GM18526 (cell line): ENCODE results near the gene GAS7.

Source experiments
- POLR2A ChIP-seq: IDR thresholded peaks from 3 replicates; pipeline ENCODE4 v1.6.1; 2011; ENCODE audit not compliant: insufficient read length; ENCODE audit errors: extremely low read depth

GAS7 gene

DNA sequence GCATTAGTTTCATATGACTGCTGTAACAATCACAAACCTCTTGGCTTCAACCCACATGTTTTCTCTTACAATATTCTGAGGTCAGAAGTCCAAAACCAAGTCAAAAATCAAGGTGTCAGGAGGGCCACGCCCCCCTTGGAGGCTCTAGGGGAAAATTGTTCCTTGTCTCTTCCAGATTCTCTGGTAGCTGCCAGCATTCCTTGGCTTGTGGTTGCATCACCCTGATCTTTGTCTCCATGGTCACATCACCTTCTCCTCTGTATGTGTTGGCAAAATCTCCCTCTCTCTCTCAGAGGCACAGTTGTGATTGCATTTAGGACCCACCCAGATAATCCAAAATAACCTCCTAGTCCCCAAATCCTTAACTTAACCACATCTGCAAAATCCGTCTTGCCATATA lies 105.8 kb downstream of the GAS7 start:
- no peak for TF ChIP-seq POLR2A

DNA sequence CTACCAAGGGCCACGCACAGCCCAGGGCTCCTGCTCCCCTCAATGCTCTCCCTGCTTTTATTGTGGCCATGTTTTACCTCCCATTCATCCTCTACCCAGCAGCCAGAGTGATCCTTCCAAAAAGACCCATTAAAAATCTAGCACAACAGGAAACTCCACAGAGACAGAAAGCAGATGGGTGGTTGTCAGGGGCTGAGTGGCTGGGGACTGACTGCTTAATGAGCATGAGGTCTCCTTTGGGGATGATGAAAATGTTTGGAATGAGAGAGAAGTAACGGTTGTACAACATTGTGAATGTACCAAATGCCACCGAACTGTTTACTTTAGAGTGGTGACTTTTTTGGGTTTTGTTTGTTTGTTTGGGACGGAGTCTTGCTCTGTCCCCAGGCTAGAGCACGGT lies 107.4 kb downstream of the GAS7 start:
- TF ChIP-seq POLR2A: no peak

DNA sequence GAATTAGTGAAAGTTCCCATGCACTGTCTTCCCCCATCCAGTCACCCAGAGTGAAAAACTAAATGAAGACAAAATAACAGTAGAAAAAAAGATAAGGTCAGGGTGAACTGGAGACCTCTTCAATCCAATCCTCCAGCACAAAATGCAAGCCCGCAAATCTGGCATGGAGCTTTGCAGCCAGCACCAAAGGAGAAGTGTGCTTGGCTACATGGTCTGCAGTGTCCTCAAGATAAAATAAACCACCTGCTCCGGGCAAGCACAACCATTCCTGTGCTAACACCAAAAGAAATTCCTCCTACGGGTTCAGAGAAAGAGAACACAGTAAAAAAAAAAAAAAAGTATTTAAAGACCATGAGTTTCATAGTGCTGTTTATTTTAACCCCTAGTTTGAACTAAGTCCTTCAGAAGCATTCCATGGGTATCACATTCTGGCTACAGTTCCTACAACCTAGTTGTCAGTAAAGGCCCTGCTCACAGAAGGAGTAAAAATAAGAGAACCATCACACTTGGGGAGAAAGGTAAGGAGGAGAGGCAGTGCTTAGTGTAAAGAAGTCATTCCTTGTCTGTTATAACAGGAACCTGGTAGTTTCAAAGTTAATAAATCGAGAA lies 109.1 kb downstream of the GAS7 start:
- no peak for TF ChIP-seq POLR2A

DNA sequence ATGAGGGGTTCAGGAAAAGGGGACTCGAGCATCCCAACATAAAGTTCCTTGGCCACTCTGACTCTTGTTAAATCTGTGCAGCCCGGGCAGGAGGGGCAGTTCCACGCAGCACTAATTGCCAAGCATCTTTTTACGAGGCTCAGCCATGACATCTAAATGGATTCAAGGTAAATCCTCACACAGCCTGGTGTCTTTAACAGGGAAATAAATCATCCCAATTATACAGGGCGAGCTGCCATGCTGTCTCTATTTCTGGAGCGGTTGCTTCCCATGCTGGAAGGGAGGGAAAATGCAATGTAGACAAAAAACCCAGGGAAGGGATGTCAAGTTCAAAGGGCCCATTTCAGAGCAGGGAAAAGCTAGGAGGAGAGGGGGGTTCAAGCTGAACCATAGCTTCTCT lies 110.0 kb downstream of the GAS7 start:
- no peak for TF ChIP-seq POLR2A

DNA sequence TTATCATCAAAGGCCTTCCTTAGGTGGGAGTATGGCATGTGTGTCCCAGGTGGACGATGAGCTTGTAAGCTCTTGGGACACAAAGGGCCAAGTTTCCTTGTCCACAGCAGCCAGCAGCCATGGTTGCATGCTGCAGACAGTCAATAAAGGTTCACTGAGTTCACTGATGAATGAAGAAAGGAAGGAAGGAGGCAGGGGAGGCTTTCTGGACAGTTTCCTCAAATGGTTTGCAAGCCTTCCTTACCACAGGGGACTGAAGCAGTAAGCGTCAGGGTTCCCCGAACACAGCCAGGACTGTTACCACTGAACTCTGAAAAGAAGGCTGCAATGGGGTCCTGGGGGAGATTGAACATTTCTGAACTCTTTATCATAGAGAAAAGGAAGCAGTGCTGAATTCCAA lies 111.1 kb downstream of the GAS7 start:
- TF ChIP-seq POLR2A: no peak

DNA sequence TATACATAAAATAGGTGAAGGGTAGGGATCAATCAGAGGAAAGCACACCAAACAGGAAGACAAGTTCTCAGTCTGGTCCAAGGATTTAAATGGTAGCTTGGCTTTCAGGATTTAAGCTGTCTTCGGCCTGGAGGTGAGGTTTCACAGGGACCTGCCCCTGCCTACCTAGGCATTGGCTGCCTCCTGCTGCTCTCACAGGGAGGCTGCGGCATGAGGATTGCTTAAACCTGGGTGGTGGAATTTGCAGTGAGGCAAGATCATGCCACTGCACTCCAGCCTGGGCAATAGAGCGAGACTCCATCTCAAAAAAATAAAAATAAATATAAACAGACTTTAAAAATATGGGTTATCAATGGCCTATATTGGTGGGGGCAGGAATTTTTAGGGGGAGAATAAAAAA lies 114.5 kb downstream of the GAS7 start:
- no peak for TF ChIP-seq POLR2A

DNA sequence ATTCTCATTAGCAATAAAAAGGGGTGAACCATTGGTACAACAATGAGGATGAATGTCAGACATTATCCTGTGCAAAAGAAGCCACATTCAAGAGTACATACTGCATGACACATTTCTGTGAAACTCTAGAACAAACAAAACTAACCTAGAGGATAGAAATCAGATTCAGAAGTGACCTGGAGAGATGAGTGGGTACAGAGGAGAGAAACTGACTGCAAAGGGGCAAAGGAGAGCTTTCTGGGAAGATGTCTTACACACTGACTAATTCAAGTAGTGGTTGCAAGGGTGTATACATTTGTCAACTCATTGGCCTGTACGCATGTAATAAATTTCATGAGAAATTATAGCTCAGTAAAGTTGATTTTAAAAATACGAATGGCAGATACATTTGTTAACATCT lies 115.6 kb downstream of the GAS7 start:
- TF ChIP-seq POLR2A: no peak

DNA sequence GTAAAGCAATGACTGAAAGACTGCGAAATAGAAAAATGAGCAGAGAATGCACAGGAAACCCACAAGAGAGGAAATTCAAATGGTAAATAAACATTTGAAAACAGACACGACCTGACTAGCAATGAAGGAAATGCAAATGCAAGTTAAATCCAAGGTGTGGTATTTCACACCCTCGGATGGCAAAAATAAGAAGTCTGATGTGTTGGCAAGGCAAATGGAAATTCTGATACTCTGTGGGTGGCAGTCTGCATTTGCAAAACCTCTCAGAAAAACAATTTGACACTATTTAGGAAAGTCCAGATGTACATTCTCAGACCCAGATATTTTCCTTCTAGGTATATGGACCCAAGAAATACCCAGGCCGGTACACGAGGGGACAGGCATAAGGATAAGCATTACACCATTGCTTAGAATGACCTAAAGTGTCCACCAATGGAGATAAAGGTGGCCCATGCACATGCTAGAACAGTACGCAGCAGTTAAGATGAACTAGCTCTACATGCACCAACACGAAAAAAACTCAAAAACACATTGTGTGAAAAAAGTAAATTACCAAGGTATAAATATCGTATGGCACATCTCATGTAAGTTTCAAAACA lies 116.7 kb downstream of the GAS7 start:
- TF ChIP-seq POLR2A: no peak

DNA sequence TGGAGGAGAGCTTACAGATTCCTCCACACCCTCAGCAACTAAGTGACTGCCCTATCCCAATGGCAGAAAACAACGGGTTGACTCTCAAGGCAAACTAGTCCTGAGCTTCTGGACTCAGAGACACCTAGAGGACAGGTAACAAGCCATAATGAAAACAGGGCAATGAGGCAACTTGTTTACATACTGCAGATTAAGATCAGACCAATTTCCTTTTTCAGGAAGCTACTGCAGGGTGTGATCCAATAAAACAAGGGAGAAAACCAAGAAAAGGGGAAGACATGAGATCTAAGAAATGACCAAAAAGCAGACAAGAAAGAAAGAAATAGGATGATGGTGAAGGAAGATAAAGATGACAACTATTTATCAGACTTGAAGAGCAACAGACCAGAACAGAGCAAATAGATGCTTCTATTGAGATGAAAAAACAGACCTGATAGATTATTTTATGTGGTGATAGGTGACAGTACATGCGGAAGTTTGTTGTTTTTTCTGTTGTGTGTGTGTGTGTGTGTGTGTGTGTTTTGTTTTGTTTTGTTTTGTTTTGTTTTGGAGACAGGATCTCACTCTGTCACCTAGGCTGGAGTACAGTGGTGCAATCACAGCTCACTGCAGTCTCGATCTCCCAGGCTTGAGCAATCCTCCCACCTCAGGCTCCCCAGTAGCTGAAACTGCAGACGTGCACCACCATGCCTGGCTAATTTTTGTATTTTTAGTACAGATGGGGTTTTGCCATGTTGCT lies 120.7 kb downstream of the GAS7 start:
- no peak for TF ChIP-seq POLR2A

DNA sequence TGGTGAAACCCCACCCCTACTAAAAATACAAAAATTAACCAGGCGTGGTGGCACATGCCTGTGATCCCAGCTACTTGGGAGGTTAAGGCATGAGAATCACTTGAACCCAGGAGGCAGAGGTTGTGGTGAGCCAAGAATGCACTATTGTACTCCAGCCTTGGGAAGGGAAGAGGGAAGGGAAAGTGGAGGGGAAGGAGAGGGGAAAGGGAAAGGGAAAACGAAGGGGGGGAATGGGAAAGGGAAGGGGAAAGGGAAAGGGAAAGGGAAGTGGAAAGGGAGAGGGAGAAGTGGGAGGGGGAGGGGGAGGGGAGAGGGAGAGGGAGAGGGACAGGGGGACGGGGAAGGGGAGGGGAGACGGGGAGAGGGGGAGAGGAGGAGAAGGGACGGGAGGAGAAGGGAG lies 122.5 kb downstream of the GAS7 start:
- TF ChIP-seq POLR2A: no peak

DNA sequence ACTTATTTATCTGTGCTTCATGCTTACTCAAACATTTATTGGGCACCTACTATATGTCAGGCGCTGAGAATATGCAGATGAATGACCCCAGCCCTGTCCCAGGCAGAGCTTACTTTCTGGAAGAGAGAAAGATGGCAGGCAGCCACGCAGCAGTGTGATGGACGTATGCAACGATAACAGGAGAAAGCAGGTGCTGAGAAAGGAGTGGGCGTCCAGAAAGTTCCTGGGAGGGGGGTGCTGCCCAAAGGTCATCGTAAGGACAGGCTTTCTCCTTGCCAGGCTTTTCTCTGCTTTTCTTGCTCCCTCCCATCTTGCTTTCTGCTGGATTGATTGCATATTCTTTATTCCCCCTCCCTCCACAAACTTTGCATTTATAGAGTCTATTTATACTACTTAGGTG lies 124.5 kb downstream of the GAS7 start:
- TF ChIP-seq POLR2A: no peak

DNA sequence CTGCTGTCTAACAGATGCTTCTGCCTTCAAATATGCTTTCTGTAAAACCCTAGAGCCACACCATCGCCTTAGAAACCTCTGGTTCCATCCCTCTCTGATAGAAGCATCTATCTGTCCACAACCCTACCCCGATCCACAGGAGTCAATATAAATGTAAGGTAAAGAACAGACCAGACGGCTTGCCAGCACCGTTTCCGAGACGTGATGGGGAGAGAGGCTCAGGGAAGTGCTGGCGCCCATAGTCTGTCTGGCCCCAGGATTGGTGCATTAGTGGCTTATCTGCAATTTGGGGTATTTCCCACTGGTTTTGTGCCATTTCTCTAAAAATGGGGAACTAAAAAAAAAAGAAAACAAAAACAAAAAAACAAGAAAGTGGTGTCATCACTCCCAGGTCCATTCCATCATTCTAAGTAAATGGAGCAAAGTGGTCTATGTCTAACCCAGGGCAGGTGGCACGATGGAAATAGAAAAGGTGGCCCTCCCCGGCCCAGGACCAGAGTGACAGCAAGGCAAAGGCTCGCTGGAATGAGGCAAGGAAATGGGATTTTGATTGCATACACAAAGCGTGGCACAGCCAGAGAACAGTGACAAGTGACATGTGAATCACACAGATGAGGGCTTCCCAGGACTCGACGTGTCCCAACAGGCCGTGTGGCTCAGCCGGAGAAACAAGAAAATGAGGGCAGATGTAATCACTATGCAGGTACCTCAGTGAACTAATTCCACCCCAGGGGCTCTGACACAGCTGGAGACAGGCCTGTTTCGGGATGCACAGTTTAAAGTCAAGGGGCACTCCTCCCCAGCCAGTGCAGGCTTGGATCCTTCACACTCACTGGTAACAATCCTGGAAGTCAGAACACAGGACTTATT lies 125.6 kb downstream of the GAS7 start:
- no peak for TF ChIP-seq POLR2A

DNA sequence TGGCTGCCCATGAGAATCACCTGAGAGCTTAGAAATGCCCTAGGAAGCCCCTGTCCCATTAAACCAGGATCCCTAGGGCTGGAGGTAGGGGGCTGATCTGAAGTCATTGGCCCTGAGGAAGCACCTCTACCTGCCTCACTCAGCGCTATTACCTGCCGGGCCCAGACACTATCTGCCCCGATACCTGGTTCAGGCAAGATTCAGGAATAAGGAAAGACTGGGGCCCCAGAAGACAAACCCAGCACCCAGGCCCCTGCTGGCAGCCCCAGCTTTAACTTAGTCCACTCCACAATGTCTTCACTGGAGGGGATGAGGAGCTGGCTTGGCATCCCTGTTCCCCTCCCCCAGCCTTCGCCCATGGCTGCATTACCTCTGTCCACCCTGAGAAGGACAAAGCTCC lies 126.3 kb downstream of the GAS7 start:
- TF ChIP-seq POLR2A: no peak

DNA sequence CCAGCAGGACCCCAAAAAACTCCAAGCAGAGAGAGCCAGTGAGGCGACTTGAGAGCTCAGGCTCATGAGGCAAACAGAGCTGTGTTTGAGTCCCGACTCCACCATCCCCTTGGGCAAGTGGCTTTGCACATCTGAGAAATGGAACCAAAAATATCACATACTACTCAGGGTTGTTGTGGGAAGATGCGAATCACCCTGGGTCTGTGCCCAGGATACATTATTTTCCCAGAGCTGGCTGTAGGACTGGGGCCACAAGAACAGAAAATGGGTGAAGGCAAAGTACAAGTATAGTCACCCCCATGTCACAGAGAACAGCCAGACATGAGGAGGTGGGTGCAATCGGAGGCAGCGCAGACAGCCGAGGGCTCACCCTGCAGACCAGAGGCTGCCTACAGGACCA lies 127.3 kb downstream of the GAS7 start:
- TF ChIP-seq POLR2A: no peak

DNA sequence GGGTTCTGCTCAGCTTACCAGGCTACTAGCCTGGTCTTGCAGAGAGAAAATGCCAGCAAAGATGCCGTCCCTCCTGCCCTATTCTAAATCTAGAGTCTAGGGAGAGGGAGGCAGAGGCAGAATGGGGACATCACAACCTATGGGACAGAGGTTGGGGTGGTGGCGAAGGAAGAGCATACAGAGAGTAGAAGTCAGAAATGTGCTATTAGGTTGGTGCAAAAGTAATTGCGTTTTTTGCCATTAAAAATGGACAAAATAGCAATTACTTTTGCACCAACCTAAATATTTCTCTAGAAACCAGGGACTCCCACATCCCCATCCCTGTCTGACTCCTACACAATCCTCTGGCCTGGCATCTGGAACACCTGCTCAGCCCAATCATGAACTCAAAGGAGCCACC lies 127.7 kb downstream of the GAS7 start:
- no peak for TF ChIP-seq POLR2A

DNA sequence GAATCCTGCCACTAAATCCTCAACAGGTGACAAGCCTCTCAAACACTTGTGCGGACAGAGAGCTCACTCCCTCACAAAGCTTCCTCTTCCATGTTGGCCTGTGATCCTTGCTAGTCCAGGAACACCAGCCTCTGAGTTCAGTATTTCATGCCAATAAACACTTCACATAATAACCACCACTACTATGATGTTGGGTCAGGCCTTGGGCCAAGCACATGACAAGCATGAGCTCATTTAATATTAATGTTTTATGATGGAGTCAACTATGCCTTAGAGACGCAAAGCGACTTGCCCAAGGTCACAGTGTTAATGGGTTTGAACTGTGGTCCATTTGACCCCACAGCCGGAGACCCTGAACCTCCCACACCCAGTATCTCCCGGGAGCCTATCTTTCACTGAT lies 129.1 kb downstream of the GAS7 start:
- no peak for TF ChIP-seq POLR2A
